H9 (cell line): ENCODE results near the gene GNPDA1. TPM values are rescaled to one million over a fixed set of nuclear protein-coding genes. Genes with fewer than 3 reads are reported as not detected.
"Not testable (repeated sequence)": the region's sequence is repeated elsewhere in the genome, so short reads cannot be mapped to it uniquely, and the experiment has no call there.

ENCODE experiments used
- DNase-seq: peaks from one replicate; pipeline ENCODE4 v3.0.0-alpha.2; 2017
- H2AFZ ChIP-seq: one replicate; pipeline ENCODE4 v1.6.1; 2013; ENCODE audit warnings: mild to moderate bottlenecking, low read length, control low read depth, moderate library complexity
- H2AK5ac ChIP-seq: 2 replicates; pipeline ENCODE4 v1.6.1; 2013; ENCODE audit warnings: low read length, control low read depth, mixed read lengths; ENCODE audit not compliant: insufficient read length
- H2BK120ac ChIP-seq: one replicate; pipeline ENCODE4 v1.6.1; 2013; ENCODE audit warnings: low read depth, mild to moderate bottlenecking, low read length, control low read depth, inconsistent platforms; ENCODE audit not compliant: poor library complexity, severe bottlenecking
- H2BK12ac ChIP-seq: 2 replicates; pipeline ENCODE4 v1.6.1; 2013; ENCODE audit warnings: low read length, control low read depth, mixed read lengths, low read depth; ENCODE audit not compliant: insufficient read length
- H2BK15ac ChIP-seq: 2 replicates; pipeline ENCODE4 v1.6.1; 2013; ENCODE audit warnings: low read depth, low read length, control low read depth
- H2BK20ac ChIP-seq: one replicate; pipeline ENCODE4 v1.6.1; 2013; ENCODE audit warnings: low read depth, mild to moderate bottlenecking, low read length, control low read depth, inconsistent platforms; ENCODE audit not compliant: poor library complexity, severe bottlenecking
- H2BK5ac ChIP-seq: 2 replicates; pipeline ENCODE4 v1.6.1; 2013; ENCODE audit warnings: low read length, control low read depth, mixed read lengths; ENCODE audit not compliant: insufficient read length
- H3K14ac ChIP-seq: 2 replicates; pipeline ENCODE4 v1.6.1; 2013; ENCODE audit warnings: low read length, control low read depth; ENCODE audit not compliant: insufficient read depth
- H3K18ac ChIP-seq: 2 replicates; pipeline ENCODE4 v1.6.1; 2013; ENCODE audit warnings: low read depth, mild to moderate bottlenecking, mixed read lengths, low read length, control low read depth; ENCODE audit not compliant: insufficient read length
- H3K23ac ChIP-seq: 2 replicates; pipeline ENCODE4 v1.6.1; 2013; ENCODE audit warnings: low read length, control low read depth, mixed read lengths, low read depth; ENCODE audit not compliant: insufficient read length
- H3K23me2 ChIP-seq: 2 replicates; pipeline ENCODE4 v1.6.1; 2013; ENCODE audit warnings: low read depth, mild to moderate bottlenecking, mixed read lengths, low read length, control low read depth; ENCODE audit not compliant: insufficient read length, poor library complexity, severe bottlenecking
- H3K27ac ChIP-seq: 2 replicates; pipeline ENCODE4 v1.5.1; 2013; ENCODE audit warnings: low read length, control low read depth, mixed read lengths, low read depth; ENCODE audit not compliant: insufficient read length
- H3K27me3 ChIP-seq: 2 replicates; pipeline ENCODE4 v1.6.1; 2013; ENCODE audit warnings: low read length, control low read depth, inconsistent platforms; ENCODE audit not compliant: insufficient read depth
- H3K4ac ChIP-seq: 2 replicates; pipeline ENCODE4 v1.6.1; 2013; ENCODE audit warnings: low read depth, mild to moderate bottlenecking, control low read depth, inconsistent platforms, low read length, moderate library complexity
- H3K4me1 ChIP-seq: 2 replicates; pipeline ENCODE4 v1.6.1; 2013; ENCODE audit warnings: low read length, control low read depth, inconsistent platforms; ENCODE audit not compliant: insufficient read depth
- H3K4me2 ChIP-seq: 2 replicates; pipeline ENCODE4 v1.6.1; 2013; ENCODE audit warnings: low read length, control low read depth, mixed read lengths; ENCODE audit not compliant: insufficient read length, insufficient read depth
- H3K56ac ChIP-seq: 2 replicates; pipeline ENCODE4 v1.6.1; 2013; ENCODE audit warnings: low read depth, mild to moderate bottlenecking, mixed read lengths, low read length, control low read depth; ENCODE audit not compliant: insufficient read length
- H3K79me1 ChIP-seq: 2 replicates; pipeline ENCODE4 v1.6.1; 2013; ENCODE audit warnings: low read depth, mild to moderate bottlenecking, moderate library complexity, low read length, control low read depth, inconsistent platforms; ENCODE audit not compliant: insufficient read depth, poor library complexity, severe bottlenecking
- H3K79me2 ChIP-seq: 2 replicates; pipeline ENCODE4 v1.6.1; 2013; ENCODE audit warnings: low read length, control low read depth, inconsistent platforms; ENCODE audit not compliant: insufficient read depth
- H3K9ac ChIP-seq: 2 replicates; pipeline ENCODE4 v1.6.1; 2013; ENCODE audit warnings: low read length, control low read depth, mixed read lengths; ENCODE audit not compliant: insufficient read length; ENCODE audit errors: extremely low read depth
- H3K9me3 ChIP-seq: one replicate; pipeline ENCODE4 v1.6.1; 2013; ENCODE audit warnings: low read depth, low read length, inconsistent platforms; ENCODE audit not compliant: control insufficient read depth
- H3T11ph ChIP-seq: one replicate; pipeline ENCODE4 v1.6.1; 2013; ENCODE audit warnings: mild to moderate bottlenecking, low read length, control low read depth, inconsistent platforms
- H4K20me1 ChIP-seq: one replicate; pipeline ENCODE4 v1.6.1; 2013; ENCODE audit not compliant: control insufficient read depth, insufficient read length, insufficient read depth
- H4K5ac ChIP-seq: 2 replicates; pipeline ENCODE4 v1.6.1; 2013; ENCODE audit warnings: low read depth, mild to moderate bottlenecking, mixed read lengths, low read length, control low read depth; ENCODE audit not compliant: insufficient read length
- H4K8ac ChIP-seq: replicated peaks from 2 replicates; pipeline ENCODE4 v1.6.1; 2013; ENCODE audit warnings: low read length, control low read depth, mixed read lengths, low read depth; ENCODE audit not compliant: insufficient read length
- H4K91ac ChIP-seq: 2 replicates; pipeline ENCODE4 v1.6.1; 2013; ENCODE audit warnings: low read depth, mild to moderate bottlenecking, moderate library complexity, mixed read lengths, low read length, control low read depth; ENCODE audit not compliant: insufficient read length
- H3K27ac Mint-ChIP-seq, 3 experiments: 2 replicates in 2 of 3; 3 replicates in 1 of 3; pipeline ENCODE4 v1.8.0; 2020 to 2021; ENCODE audit warnings: mixed read lengths in 3 of 3, mild to moderate bottlenecking in 1 of 3, moderate library complexity in 1 of 3
- H3K27me3 Mint-ChIP-seq: 2 replicates; pipeline ENCODE4 v1.8.0; 2021; ENCODE audit warnings: low read depth, mild to moderate bottlenecking, moderate library complexity, mixed read lengths
- H3K36me3 Mint-ChIP-seq, 3 experiments: 2 replicates in 2 of 3; 3 replicates in 1 of 3; pipeline ENCODE4 v1.8.0; 2020 to 2021; ENCODE audit warnings: low read depth in 3 of 3, mixed read lengths in 3 of 3; ENCODE audit not compliant: insufficient read depth in 1 of 3
- H3K4me1 Mint-ChIP-seq, 2 experiments: 2 replicates each; pipeline ENCODE4 v1.8.0; 2020; ENCODE audit warnings: mixed read lengths in 2 of 2
- H3K4me3 Mint-ChIP-seq, 2 experiments: 2 replicates in 1 of 2; 3 replicates in 1 of 2; pipeline ENCODE4 v1.8.0; 2020 to 2021; ENCODE audit warnings: mild to moderate bottlenecking in 2 of 2, mixed read lengths in 2 of 2, moderate library complexity in 1 of 2
- H3K9me3 Mint-ChIP-seq, 2 experiments: 2 replicates in 1 of 2; 3 replicates in 1 of 2; pipeline ENCODE4 v1.8.0; 2020; ENCODE audit warnings: mild to moderate bottlenecking in 2 of 2, mixed read lengths in 2 of 2, moderate library complexity in 1 of 2
- CTCF ChIP-seq: fragments of 200-600 bp; sonication (generic); conservative IDR thresholded peaks from 3 replicates; pipeline ENCODE4 v1.8.0; 2021; ENCODE audit warnings: antibody characterized with exemption, mild to moderate bottlenecking
- WGBS: extraction: QIAGEN DNeasy Blood & Tissue Kit; methylation state at CpG from one replicate; pipeline ENCODE4 v1.1.7; 2013; ENCODE audit warnings: missing lambda C conversion rate, low lambda C conversion rate, mixed read lengths; ENCODE audit not compliant: insufficient read length; ENCODE audit errors: extremely low coverage; 5-methylcytosine and 5-hydroxymethylcytosine counted together
- total RNA-seq: library from RNA; stranded (reverse); gene quantifications from 2 replicates; pipeline ENCODE4 v1.2.1, GENCODE V29; 2021

Gene GNPDA1
- total RNA-seq, 1 experiment from 2014 or later, result 66.8 TPM

GRCh38 chr5:142034994-142035393, 22.2 kb upstream of the GNPDA1 start:
- no peaks in the 10 kb centered on the region for H3K9me3 ChIP-seq
- no peak overlapping the region; a peak in 1 of 7 replicates for H3K27ac Mint-ChIP-seq
- H3K9me3 Mint-ChIP-seq, result no peaks in the 10 kb centered on the region
- H3K79me2 ChIP-seq, result no peaks in the 10 kb centered on the region
- no peak for TF ChIP-seq CTCF
- no peak overlapping the region for H4K8ac ChIP-seq
- H2BK12ac ChIP-seq, result no peak overlapping the region
- H3K4me2 ChIP-seq, result no peak overlapping the region
- H3K4me3 Mint-ChIP-seq, result no peak overlapping the region
- no peak overlapping the region for H4K91ac ChIP-seq
- no peak overlapping the region for H2AFZ ChIP-seq
- no peak overlapping the region for H3K14ac ChIP-seq
- no peak overlapping the region for H3K18ac ChIP-seq
- peaks cover 1% of the 10 kb centered on the region for H3K27me3 Mint-ChIP-seq
- no peak overlapping the region for H2BK5ac ChIP-seq
- DNase-seq, result no peak
- H3K79me1 ChIP-seq, result no peaks in the 10 kb centered on the region
- H2AK5ac ChIP-seq, result no peak overlapping the region
- H3K23me2 ChIP-seq, result no peaks in the 10 kb centered on the region
- no peak overlapping the region for H3K27ac ChIP-seq
- H3K27me3 ChIP-seq, result no peaks in the 10 kb centered on the region
- no peak overlapping the region for H3K9ac ChIP-seq
- no peak overlapping the region for H2BK15ac ChIP-seq
- H2BK120ac ChIP-seq, result no peak overlapping the region
- no peak overlapping the region for H3K4ac ChIP-seq
- H3K56ac ChIP-seq, result no peak overlapping the region
- no peak overlapping the region for H3K23ac ChIP-seq
- peaks cover 8 to 12% of the 10 kb centered on the region in 2 experiments for H3K4me1 Mint-ChIP-seq
- H3K36me3 Mint-ChIP-seq, result no peaks in the 10 kb centered on the region
- H3T11ph ChIP-seq, result no peak overlapping the region
- no peaks in the 10 kb centered on the region for H3K4me1 ChIP-seq
- no peaks in the 10 kb centered on the region for H4K20me1 ChIP-seq
- H4K5ac ChIP-seq, result no peak overlapping the region
- no peak overlapping the region for H2BK20ac ChIP-seq

GRCh38 chr5:142033632-142034567, 21.1 kb upstream of the GNPDA1 start:
- not testable (repeated sequence) for H3K4ac ChIP-seq, H3K79me2 ChIP-seq, H4K20me1 ChIP-seq, DNase-seq, H4K8ac ChIP-seq, H3K27me3 Mint-ChIP-seq, H2BK15ac ChIP-seq, H3K9me3 Mint-ChIP-seq, H3K27ac Mint-ChIP-seq, H3K56ac ChIP-seq, H2AFZ ChIP-seq, H2BK12ac ChIP-seq, H2BK5ac ChIP-seq, H3K4me1 ChIP-seq, H3K27me3 ChIP-seq, H3K79me1 ChIP-seq, H2BK120ac ChIP-seq, H3K23me2 ChIP-seq, H4K91ac ChIP-seq, H3K27ac ChIP-seq, H3K9ac ChIP-seq, H3T11ph ChIP-seq, H3K14ac ChIP-seq, H3K18ac ChIP-seq, H3K4me3 Mint-ChIP-seq, H4K5ac ChIP-seq, H3K36me3 Mint-ChIP-seq, H2AK5ac ChIP-seq, H3K23ac ChIP-seq, H3K4me2 ChIP-seq, H3K9me3 ChIP-seq, H2BK20ac ChIP-seq
- H3K4me1 Mint-ChIP-seq, result peaks cover 8 to 12% of the 10 kb centered on the region in 2 experiments
- no CpG with 5 or more reads among the region's 15 CpGs for WGBS
